NCI-H446 (cell line): ENCODE data around the gene RAB13.

Experiments
- DNase-seq, 2 experiments: peaks; one replicate each; lab custom pipeline; 2025; lab: John Stamatoyannopoulos, UW

The RAB13 gene

DNA sequence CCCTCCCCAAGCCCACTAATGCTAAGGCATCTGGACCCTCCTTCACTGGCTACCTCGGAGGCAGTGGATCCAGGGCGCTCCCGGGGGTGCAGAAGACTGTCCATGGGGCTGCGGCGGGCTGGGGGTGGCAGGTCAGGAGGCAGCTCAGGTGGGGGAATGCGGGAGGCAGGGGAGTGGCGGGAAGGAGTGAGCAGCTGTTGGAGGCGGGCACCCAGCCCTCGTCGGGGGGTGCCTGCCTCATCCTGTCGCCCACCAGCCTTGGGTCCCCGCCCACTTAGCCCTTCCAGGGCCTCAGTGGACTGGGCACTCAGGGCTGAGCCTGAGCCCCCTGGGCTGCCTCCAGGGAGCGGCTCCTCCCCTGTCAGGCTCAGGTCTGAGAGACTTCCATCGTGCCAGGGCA is 52.7 kb downstream of the RAB13 start:
- no peak for DNase-seq

DNA sequence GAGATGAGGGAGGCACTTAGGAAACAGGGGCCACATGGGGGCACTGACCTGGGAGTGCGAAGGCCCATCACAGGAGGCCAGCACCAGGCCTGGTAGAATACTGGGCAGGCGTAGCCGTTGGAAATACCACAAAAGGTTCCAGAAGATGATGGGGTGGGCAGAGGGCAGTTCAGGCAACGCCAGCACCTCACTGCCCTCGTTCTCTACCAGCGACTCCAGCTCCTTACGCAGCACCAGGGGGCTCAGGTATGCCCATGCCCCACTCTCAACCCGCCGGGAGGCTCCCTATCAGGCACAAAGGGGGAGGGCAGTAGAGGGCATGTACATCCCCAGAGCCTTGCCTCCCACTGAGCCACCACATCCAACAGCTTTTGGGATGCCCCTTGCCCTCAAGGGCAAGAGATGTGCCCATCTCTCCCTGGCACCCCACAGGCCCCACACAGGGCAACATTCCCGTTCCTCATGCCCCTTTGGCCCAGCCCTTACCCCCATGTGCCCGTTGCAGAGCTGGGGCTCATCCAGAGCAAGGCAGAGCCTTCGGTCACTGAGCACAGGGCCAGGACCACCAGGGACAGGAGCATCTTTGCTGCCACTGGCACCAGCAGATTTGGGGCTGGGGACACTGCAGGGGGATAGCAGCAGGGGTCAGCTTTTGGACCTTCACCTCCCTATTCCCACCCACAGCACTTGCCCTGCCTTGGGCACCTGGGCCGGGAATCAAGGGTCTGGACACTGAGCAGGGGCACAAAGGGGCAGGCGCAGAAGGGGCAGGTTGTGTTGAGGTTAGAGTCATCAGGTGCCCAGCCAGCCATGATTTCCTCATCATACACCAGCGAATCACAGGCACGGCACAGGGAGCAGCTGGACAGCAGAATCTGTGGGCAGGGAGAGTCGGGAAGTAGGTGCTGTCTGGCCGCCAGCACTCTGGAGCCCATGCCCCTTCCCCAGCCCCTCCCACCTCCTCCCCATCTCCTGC is 53.7 kb downstream of the RAB13 start:
- no peak for DNase-seq
